ENCODE results near the gene MORN1.

DNA sequence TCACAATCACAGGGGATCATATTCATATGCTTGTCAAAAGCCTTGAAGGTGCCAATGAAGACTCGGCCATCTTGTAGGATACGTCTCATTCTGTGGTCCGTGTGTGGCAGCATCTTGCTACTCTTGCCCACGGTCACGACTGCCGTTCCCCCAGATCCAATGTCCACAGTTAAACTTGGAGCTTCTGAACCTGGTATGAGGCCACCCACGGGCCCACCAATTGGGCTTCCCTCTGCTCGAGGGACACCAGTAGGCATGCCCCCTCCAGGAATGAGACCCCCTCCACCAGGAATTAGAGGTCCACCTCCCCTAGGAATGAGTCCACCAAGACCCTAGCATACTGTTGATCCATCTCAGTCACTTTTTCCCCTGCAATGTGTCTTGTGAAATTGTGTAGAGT is 39.6 kb downstream of the MORN1 start:
- TF ChIP-seq, protein P1, sequence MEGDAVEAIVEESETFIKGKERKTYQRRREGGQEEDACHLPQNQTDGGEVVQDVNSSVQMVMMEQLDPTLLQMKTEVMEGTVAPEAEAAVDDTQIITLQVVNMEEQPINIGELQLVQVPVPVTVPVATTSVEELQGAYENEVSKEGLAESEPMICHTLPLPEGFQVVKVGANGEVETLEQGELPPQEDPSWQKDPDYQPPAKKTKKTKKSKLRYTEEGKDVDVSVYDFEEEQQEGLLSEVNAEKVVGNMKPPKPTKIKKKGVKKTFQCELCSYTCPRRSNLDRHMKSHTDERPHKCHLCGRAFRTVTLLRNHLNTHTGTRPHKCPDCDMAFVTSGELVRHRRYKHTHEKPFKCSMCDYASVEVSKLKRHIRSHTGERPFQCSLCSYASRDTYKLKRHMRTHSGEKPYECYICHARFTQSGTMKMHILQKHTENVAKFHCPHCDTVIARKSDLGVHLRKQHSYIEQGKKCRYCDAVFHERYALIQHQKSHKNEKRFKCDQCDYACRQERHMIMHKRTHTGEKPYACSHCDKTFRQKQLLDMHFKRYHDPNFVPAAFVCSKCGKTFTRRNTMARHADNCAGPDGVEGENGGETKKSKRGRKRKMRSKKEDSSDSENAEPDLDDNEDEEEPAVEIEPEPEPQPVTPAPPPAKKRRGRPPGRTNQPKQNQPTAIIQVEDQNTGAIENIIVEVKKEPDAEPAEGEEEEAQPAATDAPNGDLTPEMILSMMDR (IDR thresholded peaks at IDR 0.05): no peak
- no peak for TF ChIP-seq POLR2A (IDR thresholded peaks at IDR 0.05)
